Midbrain (tissue), 1 donor: ENCODE results near the gene ASB2.

ENCODE experiments used
- DNase-seq: peaks from one replicate; lab custom pipeline; 2025; lab: John Stamatoyannopoulos, UW

ASB2 gene

GRCh38 chr14:94001016-94001415 lies 24.6 kb upstream of the ASB2 start:
- no peak for DNase-seq

DNA sequence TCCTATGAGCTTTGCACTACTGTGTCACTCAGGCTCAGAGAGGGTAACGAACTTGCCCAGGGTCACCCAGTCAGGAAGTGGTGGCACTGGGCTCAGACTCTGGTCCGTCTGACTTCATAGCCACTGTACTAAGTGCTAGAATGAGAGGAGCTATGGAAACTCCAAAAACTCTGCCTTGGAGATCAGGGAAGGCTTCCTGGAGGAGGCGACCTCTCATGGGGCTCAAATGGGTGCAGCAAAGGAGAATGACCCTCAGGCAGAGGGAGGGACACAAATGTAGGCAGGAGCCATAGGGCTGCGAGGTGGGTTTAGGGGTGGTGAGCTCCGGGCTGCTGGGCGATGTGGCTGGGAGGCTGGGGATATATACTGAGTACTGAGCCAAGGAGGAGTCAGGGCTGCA lies 23.9 kb upstream of the ASB2 start:
- DNase-seq: no peak

DNA sequence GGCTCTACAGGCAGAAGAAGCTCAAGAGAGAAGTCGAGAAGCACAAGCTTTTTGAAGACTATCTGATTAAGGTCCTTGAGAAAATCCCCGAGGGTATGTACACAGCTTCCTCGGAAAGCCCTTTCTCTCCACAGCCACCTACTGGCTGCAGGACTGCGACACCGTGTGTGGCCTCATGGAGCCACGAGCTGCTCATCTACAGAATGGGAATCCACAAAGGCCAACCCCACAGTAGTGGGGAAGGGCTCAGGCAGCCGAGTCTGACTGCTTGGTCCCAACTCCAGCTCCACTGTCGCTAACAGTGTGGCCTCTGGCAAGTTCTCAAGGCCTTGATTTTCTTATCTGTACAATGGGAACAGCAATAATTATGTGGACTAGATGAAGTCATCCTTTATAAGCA lies 23.2 kb upstream of the ASB2 start:
- no peak for DNase-seq

GRCh38 chr14:93998871-93999403 lies 22.6 kb upstream of the ASB2 start:
- no peak for DNase-seq

DNA sequence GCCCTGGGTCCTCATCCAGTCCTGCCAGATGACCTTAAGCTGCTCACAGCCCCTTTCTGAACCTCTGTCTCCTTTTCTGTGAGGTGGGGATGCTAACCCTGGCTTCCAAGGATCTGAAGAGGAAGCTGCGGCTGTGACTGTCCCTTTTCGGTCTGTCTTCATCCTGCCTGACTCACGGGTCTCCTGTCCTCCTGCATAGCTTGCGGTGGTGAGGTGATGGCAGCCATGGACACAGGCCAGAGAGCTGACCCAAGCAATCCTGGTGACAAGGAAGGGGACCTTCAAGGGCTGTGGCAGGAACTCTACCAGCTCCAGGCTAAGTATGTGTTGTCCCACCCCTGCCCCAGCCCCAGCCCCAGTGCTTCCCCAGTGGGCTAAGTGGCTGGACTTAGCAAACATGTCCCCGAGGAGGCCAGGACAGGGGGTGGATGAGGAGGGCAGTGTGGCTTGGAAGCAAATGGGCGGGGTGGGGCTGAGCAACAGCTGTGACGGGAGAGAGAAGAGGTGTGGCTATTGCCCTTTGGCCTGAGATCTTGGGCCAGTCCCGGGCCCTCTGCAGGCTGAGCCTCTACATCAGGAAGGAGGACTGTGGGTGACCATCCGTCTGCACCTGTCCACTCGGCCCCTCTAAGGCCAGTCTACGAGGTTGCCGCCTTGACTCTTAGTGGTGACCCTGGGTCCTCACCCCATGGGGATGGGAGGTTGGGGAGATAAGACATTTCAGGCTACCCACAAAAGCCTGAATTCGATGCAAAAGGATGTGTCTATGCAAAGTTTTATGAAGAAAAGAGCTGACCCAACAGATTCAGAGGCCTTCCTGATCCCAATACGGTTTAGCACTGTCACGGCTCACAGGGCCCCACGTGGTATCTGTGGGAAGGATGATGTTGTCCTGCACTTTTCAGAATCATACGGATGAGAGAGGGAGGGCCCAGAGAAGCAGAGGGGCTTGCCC lies 21.8 kb upstream of the ASB2 start:
- DNase-seq: no peak

DNA sequence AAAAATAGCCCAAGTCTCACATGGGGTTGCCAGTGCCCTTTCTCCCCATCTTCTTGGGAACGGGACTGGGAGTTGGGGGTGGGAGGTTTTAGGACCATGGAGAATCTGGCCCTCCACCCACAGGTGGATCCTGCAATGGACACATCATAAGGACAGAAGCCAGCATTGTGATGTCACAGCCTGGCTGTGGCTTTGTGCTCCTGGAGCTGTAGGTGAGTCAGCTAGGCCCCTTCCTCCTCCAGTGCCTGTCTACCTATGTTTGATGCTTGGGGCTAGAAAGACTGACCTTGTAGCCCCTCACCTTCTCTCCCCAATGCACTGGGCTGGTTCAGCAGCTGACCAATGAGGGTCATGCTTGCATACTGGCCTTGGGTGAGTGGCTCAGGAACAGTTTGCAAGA lies 20.7 kb upstream of the ASB2 start, which contains the start of gene CCDC197:
TSS of gene CCDC197 (plus strand) at position 220 of the 400 bp plus-strand sequence. CDS start 831 bp downstream, outside the sequence.
- DNase-seq: no peak

DNA sequence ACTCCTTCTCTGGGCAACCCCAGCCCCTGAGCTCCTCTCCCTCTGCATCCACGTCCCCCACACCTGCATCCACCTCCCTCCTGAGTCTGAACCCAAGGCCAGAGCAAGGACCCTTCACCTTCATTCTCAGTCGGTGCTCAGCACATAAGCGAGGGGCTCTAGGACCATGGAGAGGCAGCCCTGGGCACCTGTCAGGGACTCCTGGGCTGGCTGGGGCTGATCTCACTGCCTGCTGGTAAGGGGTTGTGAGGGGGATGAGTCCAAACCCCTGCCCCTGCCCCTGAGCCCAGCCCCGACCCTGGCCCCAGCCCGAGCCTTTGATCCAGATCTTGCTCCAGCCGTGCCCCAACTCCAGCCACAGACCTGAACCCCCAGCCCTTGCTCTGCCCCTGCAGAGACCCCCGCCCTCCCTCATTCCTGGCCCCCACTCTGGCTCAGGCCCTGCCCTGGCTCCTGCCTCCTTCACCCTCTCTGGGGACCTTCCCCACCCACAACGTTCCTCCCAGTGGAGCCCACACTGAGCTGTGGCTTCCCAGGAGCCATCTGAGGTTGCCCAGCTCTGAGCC lies 19.8 kb upstream of the ASB2 start:
- no peak for DNase-seq

GRCh38 chr14:93994919-93995682 lies 18.7 kb upstream of the ASB2 start:
- no peak for DNase-seq

- no peak for DNase-seq
Observed at GRCh38 chr14:93993382-93993781, 17.0 kb upstream of the ASB2 start.

GRCh38 chr14:93991649-93992048 lies 15.3 kb upstream of the ASB2 start:
- DNase-seq: no peak

- no peak for DNase-seq
Observed at GRCh38 chr14:93991212-93991611, 14.8 kb upstream of the ASB2 start.

DNA sequence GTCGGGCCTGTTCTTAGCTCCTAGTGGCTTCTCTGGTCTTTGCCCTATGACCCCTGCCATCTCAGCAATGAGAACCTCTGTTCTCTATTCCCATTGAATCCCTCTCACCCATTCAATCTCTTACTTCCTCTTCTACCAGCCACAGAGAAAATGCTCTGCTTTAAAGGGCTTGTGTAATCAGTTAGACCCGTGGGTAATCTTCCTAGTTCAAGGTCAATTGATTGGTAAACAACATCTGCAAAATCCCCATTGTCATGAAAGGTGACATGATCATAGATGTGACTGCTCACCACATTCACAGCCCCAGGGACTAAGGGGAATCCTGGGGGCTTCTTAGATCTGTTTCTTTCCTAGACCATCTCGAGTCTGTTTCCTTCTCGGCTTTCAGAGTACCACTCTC lies 13.6 kb upstream of the ASB2 start:
- no peak for DNase-seq

DNA sequence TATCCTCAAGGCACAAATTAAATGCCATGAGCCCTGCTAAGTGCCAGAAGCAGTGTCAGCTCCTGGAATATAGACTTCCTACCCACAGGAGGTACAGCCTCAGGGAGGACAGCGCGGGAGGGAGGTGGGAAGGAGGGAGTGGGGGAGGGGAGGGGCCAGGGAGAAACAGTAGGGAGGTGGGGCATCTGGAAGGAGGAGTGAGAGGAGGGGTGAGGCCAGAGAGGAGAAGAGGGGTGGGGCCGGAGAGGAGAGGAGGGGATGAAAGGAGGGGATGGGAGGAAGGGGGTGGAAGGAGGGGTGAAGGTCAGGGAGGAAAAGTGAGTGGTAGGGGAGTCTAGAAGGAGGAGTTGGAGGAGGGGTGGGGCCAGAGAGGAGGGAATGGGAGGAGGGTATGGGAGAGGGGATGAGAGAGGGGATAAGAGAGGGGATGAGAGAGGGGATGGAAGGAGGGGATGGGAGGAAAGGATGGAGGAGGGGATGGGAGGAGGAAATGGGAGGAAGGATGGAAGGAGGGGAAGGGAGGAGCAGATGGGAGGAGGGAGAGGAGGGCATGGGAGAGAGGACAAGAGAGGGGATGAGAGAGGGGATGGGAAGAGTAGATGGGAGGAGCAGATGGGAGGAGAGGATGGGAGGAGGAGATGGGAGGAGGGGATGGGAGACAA lies 11.6 kb upstream of the ASB2 start:
- no peak for DNase-seq

DNA sequence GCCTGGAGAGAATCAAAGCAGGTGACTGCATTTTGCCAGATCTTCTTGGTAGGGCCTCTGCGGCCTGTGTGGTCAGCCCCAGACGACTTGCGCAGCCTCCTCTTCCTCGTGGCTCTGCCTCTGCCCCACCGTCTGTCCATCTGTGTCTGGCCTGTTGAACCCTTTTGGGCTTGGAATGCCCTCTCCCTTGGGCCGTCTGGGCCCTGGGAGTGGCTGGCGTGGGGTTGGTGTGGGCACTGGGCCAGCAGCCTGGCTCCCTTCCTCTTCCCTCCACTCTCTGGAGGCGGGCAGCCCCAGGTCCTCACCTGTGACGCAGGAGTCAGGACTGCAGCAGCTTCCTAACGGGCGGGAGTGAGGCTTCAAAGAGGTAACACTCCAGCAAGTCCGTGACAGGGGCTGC lies 11.0 kb upstream of the ASB2 start:
- DNase-seq: no peak

DNA sequence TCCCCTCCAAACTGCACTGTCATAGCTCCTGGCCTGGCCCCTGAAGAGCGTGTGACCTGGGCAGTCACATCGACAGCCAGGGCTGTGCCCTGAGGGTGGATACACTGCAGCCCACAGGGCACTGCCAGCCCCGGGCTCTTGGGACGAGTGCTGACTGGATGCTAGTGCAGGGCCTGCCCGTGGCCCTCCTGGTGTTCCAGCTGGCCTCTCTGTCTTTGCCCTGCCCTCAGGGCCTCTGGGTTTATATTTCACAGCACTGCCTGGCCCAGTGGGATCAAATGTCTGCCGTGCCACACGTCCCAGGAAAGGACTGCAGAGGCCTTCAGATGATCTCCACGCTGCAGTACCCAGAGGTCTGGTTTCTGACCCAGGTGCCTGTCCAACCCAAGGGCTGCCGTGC lies 10.6 kb upstream of the ASB2 start:
- no peak for DNase-seq

- DNase-seq: no peak
Observed at GRCh38 chr14:93984987-93985410, 8.6 kb upstream of the ASB2 start.

DNA sequence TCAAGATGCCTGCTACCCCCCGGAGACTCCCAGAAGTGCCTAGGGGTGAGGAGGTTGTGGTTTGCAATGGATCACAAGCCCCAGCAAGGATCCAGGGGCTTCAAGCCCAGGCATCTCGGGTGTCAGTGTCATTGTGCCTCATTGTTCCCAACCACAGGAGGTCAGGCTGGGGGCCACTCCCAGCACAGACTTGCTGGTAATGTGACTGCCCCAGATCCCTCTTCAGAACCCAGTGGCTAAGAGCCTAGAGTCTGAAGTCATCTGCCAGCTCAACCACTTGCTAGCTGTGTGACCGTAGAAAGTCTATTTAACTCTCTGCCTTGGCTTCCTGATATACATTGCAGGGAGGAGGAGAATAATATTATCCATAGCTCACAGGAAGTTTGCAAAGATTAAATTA lies 7.7 kb upstream of the ASB2 start:
- DNase-seq: no peak

GRCh38 chr14:93982230-93983007 lies 6.0 kb upstream of the ASB2 start:
- DNase-seq: no peak

DNA sequence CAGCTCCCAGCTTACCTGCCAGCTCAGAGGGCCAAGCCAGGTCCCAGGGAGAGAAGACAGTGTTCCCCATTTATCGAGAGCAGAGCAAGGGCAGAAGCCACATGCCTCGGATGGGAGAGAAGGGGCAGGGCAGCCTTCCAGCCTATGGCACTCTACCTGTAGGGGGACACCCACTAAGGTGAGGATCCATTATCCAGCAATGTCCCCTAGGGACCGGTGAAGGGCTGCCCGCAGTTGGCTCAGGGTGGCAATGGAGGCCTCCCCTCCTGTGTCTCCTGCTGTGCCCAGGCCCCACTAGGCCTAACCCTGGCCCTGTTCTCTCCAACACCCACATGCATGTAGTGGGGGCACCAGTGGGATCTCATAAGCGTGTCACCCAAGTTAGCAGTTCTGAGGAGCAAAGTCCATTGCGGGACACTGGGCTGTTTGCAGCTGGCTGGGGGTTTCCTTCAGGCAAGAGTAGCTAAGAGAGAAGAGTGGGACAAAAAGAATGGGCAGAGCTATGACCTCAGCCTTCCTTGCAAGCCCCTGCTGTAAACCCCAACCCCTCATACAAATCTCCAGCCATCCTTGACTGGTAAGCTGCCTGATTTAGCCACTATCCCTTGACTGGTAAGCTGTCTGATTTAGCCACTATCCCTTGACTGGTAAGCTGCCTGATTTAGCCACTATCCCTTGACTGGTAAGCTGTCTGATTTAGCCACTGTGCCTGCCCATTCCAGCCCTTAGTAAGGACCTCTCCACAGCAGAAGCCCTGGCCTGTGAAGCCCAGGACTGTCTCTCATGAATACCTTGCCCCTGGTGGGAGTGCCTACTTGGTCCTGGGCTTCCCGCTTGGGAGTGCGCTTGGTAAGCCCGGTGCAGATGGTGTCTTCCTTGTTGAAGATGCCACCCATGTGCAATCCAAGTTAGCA lies 5.2 kb upstream of the ASB2 start:
- DNase-seq: no peak
